Left lung (tissue), 10 donors: Measurements from ENCODE around the gene ILF2. TPM values are rescaled to one million over a fixed set of nuclear protein-coding genes. Genes with fewer than 3 reads are reported as not detected.
A peak's percentile ranks its signal among the peaks of the same experiment; 100 is the strongest.
"Not testable (repeated sequence)": the region's sequence is repeated elsewhere in the genome, so short reads cannot be mapped to it uniquely, and the experiment has no call there.

Experiments used
- ATAC-seq: fragments of 200-7000 bp; cut with Tn5 transposase; one replicate; pipeline ENCODE4 v1.9.1; 2020; ENCODE audit warnings: moderate library complexity
- DNase-seq, 4 donors: peaks; one replicate each; pipeline ENCODE4 v3.0.0-alpha.2; 2013 to 2020
- H3K27ac ChIP-seq, 2 donors: fragments of 200-600 bp; sonication (generic) in 1 of 2; one replicate each; pipeline versions ENCODE4 v1.5.0 to v1.8.0; 2020 to 2021
- H3K27me3 ChIP-seq, 2 donors: fragments of 200-600 bp; sonication (generic) in 1 of 2; one replicate each; pipeline versions ENCODE4 v1.5.0 to v1.8.0; 2020 to 2021
- H3K36me3 ChIP-seq, 2 donors: fragments of 200-600 bp; sonication (generic) in 1 of 2; one replicate each; pipeline versions ENCODE4 v1.5.0 to v1.8.0; 2020 to 2021
- H3K4me1 ChIP-seq, 2 donors: fragments of 200-600 bp; one replicate each; pipeline ENCODE4 v1.8.0; 2021
- H3K4me3 ChIP-seq, 2 donors: fragments of 200-600 bp; sonication (generic) in 1 of 2; one replicate each; pipeline versions ENCODE4 v1.5.0 to v1.8.0; 2020 to 2021; ENCODE audit warnings: mild to moderate bottlenecking in 1 of 2
- H3K9me3 ChIP-seq, 2 donors: fragments of 200-600 bp; sonication (generic) in 1 of 2; one replicate each; pipeline versions ENCODE4 v1.5.0 to v1.8.0; 2020 to 2021
- intact Hi-C, 2 donors: fragments of 100-400 bp; cut with DNase I; formaldehyde crosslinking; loops; one replicate each; pipeline versions ENCODE4 v1.11.2 to v1.14.2; 2022
- polyA plus RNA-seq, 6 donors: library from polyadenylated mRNA; unstranded; fragments of 120-200 nt; gene quantifications; one replicate each; pipeline ENCODE4 v1.2.1, GENCODE V29; 2013; ENCODE audit not compliant: insufficient read length in 6 of 6
- total RNA-seq, 2 donors: library from RNA; stranded (reverse); fragmentation: NEBNext Ultra II Directional; extraction: Animal tissue kit (Norgen Biotek cat#: 25700); gene quantifications; one replicate each; pipeline ENCODE4 v1.2.1, GENCODE V29; 2021
- TF ChIP-seq, protein P1 (sequence below), 2 donors: fragments of 200-600 bp; sonication (generic) in 1 of 2; IDR thresholded peaks; one replicate each; pipeline versions ENCODE4 v1.5.0 to v1.8.0; 2021; ENCODE audit warnings: antibody characterized with exemption in 2 of 2
- donor health status: DM: no; HTN: yes; CAD: no.
- donor health status: DM: no; HTN: no; CAD: no.

The ILF2 gene
- total and polyA plus RNA-seq, 8 donors: 104 to 295 (median 252) TPM

DNA sequence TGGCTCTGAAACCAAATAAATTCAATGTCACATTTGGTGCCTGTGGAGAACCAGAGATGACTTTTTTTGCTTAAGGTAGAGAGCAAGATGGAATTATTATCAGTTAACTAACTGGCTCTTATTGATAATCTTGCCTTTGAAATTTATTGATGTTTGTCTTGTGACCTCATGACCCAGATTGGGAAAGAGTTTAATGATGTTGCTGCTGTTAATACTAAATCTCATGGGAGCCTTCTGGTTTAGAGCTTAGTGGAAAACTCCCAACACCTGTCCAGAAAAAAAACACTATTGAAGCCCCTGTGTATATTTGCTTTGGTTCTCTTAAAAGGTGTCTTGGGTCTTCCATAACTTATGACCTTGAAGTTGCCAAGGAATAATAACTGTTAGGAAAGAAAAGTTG lies 27.0 kb downstream of the ILF2 start:
- Histone ChIP-seq H3K27me3 (no peaks in the 10 kb centered on the region), H3K27ac (no peak overlapping the region), H3K9me3 (no peaks in the 10 kb centered on the region), H3K4me3 (no peak overlapping the region), H3K4me1 (peaks cover 0 to 45% of the 10 kb centered on the region in 2 donors), H3K36me3 (peaks cover 7 to 89% of the 10 kb centered on the region in 2 donors)
- TF ChIP-seq, protein P1, sequence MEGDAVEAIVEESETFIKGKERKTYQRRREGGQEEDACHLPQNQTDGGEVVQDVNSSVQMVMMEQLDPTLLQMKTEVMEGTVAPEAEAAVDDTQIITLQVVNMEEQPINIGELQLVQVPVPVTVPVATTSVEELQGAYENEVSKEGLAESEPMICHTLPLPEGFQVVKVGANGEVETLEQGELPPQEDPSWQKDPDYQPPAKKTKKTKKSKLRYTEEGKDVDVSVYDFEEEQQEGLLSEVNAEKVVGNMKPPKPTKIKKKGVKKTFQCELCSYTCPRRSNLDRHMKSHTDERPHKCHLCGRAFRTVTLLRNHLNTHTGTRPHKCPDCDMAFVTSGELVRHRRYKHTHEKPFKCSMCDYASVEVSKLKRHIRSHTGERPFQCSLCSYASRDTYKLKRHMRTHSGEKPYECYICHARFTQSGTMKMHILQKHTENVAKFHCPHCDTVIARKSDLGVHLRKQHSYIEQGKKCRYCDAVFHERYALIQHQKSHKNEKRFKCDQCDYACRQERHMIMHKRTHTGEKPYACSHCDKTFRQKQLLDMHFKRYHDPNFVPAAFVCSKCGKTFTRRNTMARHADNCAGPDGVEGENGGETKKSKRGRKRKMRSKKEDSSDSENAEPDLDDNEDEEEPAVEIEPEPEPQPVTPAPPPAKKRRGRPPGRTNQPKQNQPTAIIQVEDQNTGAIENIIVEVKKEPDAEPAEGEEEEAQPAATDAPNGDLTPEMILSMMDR (IDR thresholded peaks at IDR 0.05): no peak
- ATAC-seq (no peak), DNase-seq (no peak)
- intact Hi-C loops: no loop called here

DNA sequence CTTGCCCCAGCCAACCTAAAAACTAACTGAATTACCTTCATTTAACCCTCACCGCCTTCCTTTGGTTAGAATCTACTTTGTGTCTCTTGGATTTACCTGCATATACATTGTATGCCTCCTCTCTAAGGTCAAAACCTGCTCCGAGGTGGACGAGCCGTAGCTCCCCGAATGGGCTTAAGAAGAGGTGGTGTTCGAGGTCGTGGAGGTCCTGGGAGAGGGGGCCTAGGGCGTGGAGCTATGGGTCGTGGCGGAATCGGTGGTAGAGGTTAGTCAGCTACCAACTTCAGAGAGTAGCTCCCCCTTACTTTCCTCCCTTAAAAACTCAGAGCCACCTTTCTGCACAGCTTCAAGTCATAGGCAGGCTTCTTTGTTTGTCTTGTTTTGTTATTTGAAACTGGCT lies 27.7 kb downstream of the ILF2 start:
- no peaks in the 10 kb centered on the region for H3K27me3 ChIP-seq
- no peak for ATAC-seq

DNA sequence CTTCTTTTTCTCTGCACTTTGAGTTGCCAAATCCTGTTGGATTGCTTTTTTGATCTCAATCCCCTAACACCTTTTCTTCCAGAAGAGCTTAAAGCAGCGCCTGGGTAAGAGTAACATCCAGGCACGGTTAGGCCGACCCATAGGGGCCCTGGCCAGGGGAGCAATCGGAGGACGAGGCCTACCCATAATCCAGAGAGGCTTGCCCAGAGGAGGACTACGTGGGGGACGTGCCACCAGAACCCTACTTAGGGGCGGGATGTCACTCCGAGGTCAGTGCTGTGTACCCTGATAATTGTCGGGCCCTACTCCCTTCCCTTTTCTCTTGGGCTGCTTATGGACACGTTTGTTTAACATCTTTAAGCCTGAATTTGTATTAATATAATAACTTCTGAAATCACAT lies 28.6 kb downstream of the ILF2 start:
- no peak for DNase-seq
- Histone ChIP-seq H3K4me3 (no peak overlapping the region), H3K9me3 (no peaks in the 10 kb centered on the region), H3K36me3 (peaks cover 7 to 100% of the 10 kb centered on the region in 2 donors), H3K27me3 (no peaks in the 10 kb centered on the region), H3K27ac (no peak overlapping the region), H3K4me1 (peaks cover 0 to 47% of the 10 kb centered on the region in 2 donors)
- TF ChIP-seq, protein P1 (IDR thresholded peaks at IDR 0.05): no peak
- no peak for ATAC-seq
- intact Hi-C loops: no loop called here

More for the DNA sequence above, 27.7 kb downstream of the ILF2 start:
- no peak for DNase-seq
- H3K36me3 ChIP-seq: peaks cover 7 to 96% of the 10 kb centered on the region in 2 donors
- H3K4me3 ChIP-seq: no peak overlapping the region
- no peak overlapping the region for H3K27ac ChIP-seq
- H3K9me3 ChIP-seq: no peaks in the 10 kb centered on the region
- intact Hi-C loops: no loop called here
- TF ChIP-seq, protein P1 (IDR thresholded peaks at IDR 0.05): no peak
- H3K4me1 ChIP-seq: peaks cover 0 to 45% of the 10 kb centered on the region in 2 donors

DNA sequence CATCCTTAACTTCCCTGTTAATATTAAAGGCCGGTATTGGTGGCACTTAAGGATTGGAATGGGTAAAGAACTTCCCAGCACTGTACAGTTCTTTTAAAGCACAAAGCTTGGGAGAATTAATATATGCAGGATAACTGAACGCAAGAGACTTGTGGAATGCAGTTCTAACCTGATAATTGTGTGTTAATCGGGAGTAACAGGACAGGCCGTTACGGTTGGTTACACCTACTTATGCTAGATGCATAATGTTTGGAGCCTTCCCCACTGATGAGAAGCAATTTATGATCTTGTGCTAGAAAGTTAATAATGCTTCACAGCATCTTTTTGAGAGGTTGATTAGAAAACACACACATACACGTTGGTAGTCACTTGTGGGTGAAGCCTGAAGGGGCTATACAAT lies 29.9 kb downstream of the ILF2 start:
- ATAC-seq (no peak), DNase-seq (no peak)
- Histone ChIP-seq H3K4me1 (peaks cover 4 to 47% of the 10 kb centered on the region in 2 donors), H3K9me3 (no peaks in the 10 kb centered on the region), H3K36me3 (peaks cover 12 to 100% of the 10 kb centered on the region in 2 donors), H3K27me3 (no peaks in the 10 kb centered on the region), H3K27ac (no peak overlapping the region), H3K4me3 (no peak overlapping the region)
- intact Hi-C loops: no loop called here
- TF ChIP-seq, protein P1 (IDR thresholded peaks at IDR 0.05): no peak

DNA sequence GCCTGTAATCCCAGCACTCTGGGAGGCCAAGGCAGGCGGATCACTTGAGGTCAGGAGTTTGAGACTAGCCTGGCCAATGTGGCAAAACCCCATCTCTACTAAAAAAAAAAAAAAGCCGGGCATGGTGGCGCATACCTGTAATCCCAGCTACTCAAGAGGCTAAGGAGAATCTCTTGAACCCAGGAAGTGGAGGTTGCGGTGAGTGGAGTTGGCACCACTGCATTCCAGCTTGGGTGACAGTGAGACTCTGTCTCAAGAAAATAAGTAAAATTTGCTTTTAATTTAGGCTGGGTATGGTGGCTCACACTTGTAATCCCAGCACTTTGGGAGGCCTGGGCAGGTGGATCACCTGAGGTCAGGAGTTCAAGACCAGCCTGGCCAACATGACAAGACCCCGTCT lies 30.6 kb downstream of the ILF2 start:
- H3K4me3 ChIP-seq, H3K9me3 ChIP-seq, intact Hi-C loops, DNase-seq, H3K27me3 ChIP-seq, H3K27ac ChIP-seq: not testable (repeated sequence)
- peaks cover 12 to 100% of the 10 kb centered on the region in 2 donors for H3K36me3 ChIP-seq
- peak; percentile 53 for ATAC-seq
- H3K4me1 ChIP-seq: peaks cover 11 to 52% of the 10 kb centered on the region in 2 donors

DNA sequence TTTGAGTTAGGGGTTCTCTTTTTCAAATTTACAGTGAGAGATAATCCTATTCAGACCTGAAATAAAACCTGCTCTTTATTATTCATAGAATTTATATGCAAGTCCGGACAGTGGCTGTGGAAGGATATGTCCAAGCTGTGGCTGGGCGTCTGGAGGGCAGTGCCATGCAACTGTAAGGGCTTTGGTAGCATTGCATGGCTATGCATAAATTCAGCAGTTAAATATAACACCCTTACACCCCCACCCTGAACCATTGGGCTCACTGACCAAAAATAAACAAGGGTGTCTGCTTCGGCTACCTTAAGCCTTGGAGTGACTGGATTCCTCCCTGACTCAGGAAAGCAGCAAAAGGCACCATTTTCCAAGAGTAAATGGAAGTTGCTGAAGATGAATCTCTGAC lies 31.5 kb downstream of the ILF2 start:
- Histone ChIP-seq H3K36me3 (peaks cover 12 to 91% of the 10 kb centered on the region in 2 donors), H3K27me3 (no peaks in the 10 kb centered on the region), H3K4me3 (no peak overlapping the region), H3K4me1 (peaks cover 14 to 54% of the 10 kb centered on the region in 2 donors), H3K27ac (no peak overlapping the region), H3K9me3 (no peaks in the 10 kb centered on the region)
- no peak for DNase-seq
- ATAC-seq: no peak
- intact Hi-C loops: no loop called here
- TF ChIP-seq, protein P1 (IDR thresholded peaks at IDR 0.05): no peak
